Measurements from ENCODE around the gene PPP1R9A.

DNA sequence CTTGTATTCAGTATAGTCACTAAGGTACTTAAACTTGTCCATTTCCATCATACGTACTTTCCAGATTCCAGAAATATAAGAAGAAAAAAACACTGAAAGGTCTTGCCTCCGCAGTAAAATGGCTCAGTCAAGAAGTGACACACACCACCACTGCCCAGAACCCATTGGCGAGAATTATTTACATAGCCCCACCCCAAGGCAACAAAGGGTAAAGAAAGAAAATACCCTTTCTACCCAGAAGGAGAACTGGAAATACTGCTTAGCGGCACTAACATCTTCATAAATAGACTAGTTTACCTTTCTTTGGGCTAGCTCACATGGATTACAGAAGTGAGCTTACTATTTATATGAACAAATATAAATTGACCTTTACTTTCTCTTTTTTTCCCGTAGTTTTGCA, 194.0 kb downstream of the PPP1R9A start:
- no peak for TF ChIP-seq EP300 (IDR thresholded peaks at IDR 0.05)
- TF ChIP-seq, protein P1, sequence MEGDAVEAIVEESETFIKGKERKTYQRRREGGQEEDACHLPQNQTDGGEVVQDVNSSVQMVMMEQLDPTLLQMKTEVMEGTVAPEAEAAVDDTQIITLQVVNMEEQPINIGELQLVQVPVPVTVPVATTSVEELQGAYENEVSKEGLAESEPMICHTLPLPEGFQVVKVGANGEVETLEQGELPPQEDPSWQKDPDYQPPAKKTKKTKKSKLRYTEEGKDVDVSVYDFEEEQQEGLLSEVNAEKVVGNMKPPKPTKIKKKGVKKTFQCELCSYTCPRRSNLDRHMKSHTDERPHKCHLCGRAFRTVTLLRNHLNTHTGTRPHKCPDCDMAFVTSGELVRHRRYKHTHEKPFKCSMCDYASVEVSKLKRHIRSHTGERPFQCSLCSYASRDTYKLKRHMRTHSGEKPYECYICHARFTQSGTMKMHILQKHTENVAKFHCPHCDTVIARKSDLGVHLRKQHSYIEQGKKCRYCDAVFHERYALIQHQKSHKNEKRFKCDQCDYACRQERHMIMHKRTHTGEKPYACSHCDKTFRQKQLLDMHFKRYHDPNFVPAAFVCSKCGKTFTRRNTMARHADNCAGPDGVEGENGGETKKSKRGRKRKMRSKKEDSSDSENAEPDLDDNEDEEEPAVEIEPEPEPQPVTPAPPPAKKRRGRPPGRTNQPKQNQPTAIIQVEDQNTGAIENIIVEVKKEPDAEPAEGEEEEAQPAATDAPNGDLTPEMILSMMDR (IDR thresholded peaks at IDR 0.05): no peak
- no peak for TF ChIP-seq POLR2AphosphoS5 (IDR thresholded peaks at IDR 0.05)

All from gastroesophageal sphincter (tissue), 3 donors.